CD4-positive, alpha-beta T cell treated with Interleukin-15 for 1 hour (primary cell): ENCODE data around the gene MTF2.
"Not testable (repeated sequence)": the region's sequence is repeated elsewhere in the genome, so short reads cannot be mapped to it uniquely, and the experiment has no call there.

Experiments used
- DNase-seq: peaks from one replicate; pipeline ENCODE4 v3.0.0-alpha.2; 2020

The MTF2 gene

DNA sequence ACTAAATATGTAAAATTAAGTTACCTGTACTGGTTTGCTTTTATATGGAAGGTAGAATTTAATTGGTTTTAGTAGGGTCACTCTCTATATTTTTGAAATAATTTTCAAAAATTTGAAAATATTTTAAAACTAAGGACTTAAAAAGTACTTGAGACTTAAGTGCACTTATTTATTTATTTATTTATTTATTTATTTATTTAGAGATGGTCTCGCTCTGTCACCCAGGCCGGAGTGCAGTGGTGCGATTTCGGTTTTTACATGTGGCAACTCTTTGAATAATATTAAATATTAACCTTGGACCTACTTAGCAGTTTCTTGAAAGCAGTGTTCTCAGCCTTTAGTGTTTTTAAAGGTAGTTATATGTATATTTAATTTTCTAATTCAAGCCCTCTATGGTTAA, 64.7 kb downstream of the MTF2 start:
- no peak for DNase-seq

GRCh38 chr1:93148001-93148400, 68.9 kb downstream of the MTF2 start:
- no peak for DNase-seq

DNA sequence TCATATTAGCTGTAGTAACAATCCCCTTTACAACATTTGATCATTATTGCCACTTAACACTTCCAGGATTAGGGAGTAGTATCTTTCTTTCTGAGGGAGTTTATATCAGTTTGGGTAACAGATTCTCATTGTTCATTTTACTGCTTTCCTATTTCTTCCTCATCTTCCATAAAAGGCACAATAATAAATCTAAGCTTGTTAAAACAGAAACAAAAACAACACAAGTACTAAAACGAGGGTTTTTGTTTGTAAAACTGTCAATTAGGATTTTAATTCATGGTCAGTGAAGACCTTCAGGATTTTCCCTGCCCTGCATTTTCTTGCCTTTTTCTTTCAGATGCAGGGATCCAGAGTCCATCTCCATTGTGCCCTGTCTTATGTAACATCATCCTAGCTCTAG, 71.6 kb downstream of the MTF2 start:
- DNase-seq: no peak

DNA sequence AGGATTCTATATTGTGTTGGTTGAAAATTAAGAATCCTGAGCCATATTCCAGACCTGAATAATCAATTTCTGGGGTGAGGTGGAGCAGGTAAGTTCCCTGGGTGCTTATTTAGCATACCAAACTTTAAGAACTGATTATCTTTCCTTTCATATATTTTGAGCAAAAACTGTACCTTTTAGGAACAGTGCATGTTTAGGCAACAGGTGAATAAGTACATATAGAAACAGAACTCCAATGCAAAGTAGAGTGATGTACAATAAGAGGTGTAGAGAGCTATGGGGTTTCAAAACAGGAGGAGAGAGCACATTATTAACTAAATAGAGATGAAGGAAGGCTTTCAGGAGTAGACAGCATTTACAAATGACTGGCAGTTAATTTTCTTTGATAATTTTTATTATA, 72.4 kb downstream of the MTF2 start:
- no peak for DNase-seq

- no peak for DNase-seq
Measured at GRCh38 chr1:93152835-93153234, 73.8 kb downstream of the MTF2 start.

DNA sequence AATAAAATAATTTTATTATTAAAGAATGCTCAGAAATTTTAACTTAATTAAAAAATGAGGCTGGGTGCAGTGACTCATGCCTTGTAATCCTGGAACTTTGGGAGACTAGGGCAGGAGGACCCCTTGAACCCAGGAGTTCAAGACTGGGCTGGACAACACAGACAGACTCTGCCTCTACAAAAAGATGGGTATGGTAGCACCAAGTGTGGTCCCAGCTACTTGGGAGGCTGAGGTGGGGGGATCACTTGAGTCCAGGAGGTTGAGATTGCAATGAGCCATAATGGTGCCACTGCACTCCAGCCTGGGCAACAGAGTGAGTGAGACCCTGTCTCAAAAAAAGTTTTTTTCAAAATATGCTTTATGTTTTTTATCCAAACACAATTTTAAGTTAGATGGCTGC, 75.8 kb downstream of the MTF2 start:
- DNase-seq: no peak

DNA sequence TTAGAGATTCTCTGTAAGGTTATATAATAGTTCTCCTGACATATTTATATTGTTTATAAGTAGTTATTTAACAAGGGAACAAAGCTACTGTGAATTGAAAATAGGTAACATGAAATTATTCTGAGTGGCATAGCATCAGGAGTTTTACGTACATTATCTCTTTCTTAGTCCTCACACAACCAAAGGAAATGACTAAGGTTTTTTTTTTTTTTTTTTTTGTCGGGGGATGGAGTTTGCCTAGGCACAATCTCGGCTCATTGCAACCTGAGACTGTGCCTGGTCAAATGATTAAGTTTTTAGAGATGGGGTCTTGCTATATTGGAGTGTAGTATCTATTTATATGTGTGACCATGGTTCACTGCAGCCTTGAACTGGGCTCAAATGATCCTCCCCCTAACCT, 76.3 kb downstream of the MTF2 start:
- DNase-seq: no peak

DNA sequence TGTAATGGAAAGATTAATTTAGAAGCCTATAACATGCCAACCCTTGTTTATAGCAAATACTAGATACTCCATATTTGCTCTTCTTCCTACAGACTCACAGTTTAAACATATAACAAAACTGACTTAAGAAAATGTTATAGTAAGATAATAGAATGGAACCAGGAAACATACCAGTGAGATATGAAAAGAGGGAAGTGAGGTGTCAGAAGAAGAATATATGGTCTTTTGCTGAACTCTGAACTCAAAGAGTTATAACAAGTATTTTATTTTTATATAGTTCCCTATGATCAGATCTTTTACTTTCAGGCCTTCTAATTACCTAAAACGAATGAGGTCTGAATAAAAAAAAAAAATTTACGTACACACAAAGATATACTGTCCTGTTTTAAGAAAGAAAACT, 80.3 kb downstream of the MTF2 start:
- DNase-seq: no peak

DNA sequence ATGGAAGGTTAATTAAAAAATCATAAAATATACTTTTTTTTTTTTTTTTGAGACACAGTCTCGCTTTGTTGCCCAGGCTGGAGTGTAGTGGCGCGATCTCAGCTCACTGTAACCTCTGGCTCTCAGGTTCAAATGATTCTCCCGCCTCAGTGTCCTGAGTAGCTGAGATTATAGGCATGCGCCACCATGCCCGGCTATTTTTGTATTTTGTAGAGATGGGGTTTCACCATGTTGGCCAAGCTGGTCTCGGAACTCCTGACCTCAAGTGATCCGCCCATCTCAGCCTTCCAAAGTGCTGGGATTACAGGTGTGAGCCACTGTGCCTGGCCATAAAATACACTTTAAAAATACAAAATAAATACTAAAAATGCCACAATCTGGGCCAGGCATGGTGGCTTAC, 84.2 kb downstream of the MTF2 start:
- DNase-seq: not testable (repeated sequence)

GRCh38 chr1:93164816-93165215, 85.7 kb downstream of the MTF2 start:
- no peak for DNase-seq

- DNase-seq: not testable (repeated sequence)
Measured at GRCh38 chr1:93165895-93166294, 86.8 kb downstream of the MTF2 start.

- DNase-seq: no peak
Measured at GRCh38 chr1:93167006-93167405, 87.9 kb downstream of the MTF2 start.

GRCh38 chr1:93170141-93170678, 91.1 kb downstream of the MTF2 start:
- not testable (repeated sequence) for DNase-seq

DNA sequence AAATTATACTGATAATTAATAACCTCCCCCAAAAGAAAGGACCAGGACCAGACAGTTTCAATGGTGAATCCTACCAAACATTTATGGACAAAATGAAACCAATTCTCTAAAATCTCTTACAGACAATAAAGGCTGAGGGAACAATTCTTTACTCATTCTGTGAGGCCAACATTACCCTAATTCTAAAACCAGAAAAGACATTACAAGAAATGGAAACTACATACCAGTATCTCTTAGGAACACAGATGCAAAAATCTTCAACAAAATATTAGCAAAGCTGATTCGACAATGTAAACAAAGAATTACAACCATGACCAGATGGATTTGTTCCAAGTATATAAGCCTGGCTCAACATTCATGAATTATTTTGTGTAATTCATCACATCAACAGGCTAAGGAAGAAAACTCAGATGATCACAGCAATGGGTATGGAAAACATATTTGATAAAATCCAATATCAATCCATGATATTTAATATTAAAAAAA, 92.5 kb downstream of the MTF2 start:
- no peak for DNase-seq

DNA sequence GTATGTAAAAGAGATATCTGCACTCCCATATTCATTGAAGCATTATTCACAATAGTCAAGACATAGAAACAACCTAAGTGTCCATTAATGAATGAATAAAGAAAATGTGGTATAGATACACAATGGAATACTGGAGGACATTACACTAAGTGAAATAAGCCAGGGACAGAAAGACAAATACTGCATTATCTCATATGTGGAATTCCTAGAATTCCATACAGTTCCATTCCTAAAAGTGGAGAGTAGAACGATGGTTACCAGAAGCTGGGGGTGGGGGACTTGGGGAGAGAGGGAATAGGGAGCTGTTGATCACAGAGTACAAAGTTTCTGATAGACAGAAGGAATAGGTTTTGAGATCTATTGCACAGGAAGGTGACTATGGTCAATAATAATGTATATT, 93.7 kb downstream of the MTF2 start:
- DNase-seq: no peak

GRCh38 chr1:93174638-93175037, 95.6 kb downstream of the MTF2 start:
- DNase-seq: not testable (repeated sequence)

- DNase-seq: no peak
Measured at GRCh38 chr1:93177991-93178390, 98.9 kb downstream of the MTF2 start.

DNA sequence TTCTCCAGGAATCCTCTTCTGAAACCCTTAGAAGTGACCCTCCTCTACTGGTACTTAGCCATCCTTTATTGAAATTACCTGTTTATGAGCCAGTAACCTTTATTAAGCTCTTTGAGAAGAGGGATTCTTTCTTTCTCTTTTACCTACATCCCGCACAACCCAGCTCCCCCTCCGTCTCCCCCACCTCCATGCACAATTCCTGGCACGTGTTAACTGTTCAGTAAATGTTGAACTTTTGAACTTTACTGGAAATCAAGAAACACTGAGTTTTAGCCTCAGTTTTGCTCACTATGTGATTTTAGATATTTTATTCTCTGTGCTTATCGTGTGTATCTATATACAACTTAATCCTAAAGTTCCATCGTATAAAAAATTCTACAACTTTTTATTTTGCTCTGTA, 99.3 kb downstream of the MTF2 start:
- DNase-seq: no peak

GRCh38 chr1:93179886-93180722, 101.0 kb downstream of the MTF2 start, which contains the start of gene TMED5:
TMED5 (minus strand) TSS chr1:93180413; CDS start chr1:93180242, 171 bp downstream.
- peak; percentile 97 for DNase-seq

- DNase-seq: peak; percentile 59
Measured at GRCh38 chr1:93180723-93181613, 101.9 kb downstream of the MTF2 start, which contains the start of gene CCDC18. CCDC18 (plus strand) TSS chr1:93180724; CDS start chr1:93183362, 2,638 bp downstream.

DNA sequence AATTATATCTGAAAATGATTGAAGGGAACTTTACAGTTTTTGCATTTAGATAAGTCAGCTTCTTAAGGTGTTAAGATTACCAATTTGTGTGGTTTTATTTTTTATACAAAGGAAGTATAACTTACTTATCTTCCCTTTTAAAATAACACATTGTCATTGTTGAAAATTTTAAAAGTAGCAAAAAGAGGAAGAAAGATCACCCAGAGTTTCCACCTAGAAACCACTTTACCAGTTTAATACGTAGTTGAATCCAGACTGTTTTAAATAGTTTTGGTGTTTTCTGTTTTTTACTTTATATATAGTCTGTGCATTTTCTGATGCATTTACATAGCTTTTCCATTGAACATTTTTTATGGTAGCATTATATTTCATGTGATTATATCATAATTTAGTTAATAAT, 107.6 kb downstream of the MTF2 start:
- no peak for DNase-seq
